ENCODE measurements around the gene EMC8. TPM values are rescaled to one million over a fixed set of nuclear protein-coding genes. Genes with fewer than 3 reads are reported as not detected.

EMC8 gene
- total and polyA plus RNA-seq, 2 donors (not counting 1 experiment from before 2014, with no cell fraction given), result 22.1 to 33.1 TPM

GRCh38 chr16:85781695-85782370 is 17.5 kb downstream of the EMC8 start:
- H3K36me3 ChIP-seq (replicated peaks in 1 of 2; ENCODE audit: control extremely low read depth in 1 of 2, control insufficient read depth in 1 of 2, extremely low read depth in 1 of 2, insufficient read depth in 2 of 2, low read length in 1 of 2), result peaks cover 4 to 76% of the 10 kb centered on the region in 2 experiments
- H3K27me3 ChIP-seq (replicated peaks in 1 of 4; ENCODE audit: control extremely low read depth in 1 of 4, control insufficient read depth in 3 of 4, insufficient read depth in 4 of 4, low read length in 3 of 4), result no peaks in the 10 kb centered on the region
- 96% methylated on average over 15 of the region's 16 CpGs for WGBS (ENCODE audit: insufficient coverage)
- DNase-seq (no peak), ATAC-seq (ENCODE audit: low read depth) (no peak)
- peaks cover 15% of the 10 kb centered on the region for H3K79me2 ChIP-seq (ENCODE audit: control insufficient read depth, insufficient read depth, low read length)
- H3K4me3 ChIP-seq (ENCODE audit: control extremely low read depth in 1 of 5, extremely low read depth in 1 of 5, insufficient read depth in 1 of 5, low read depth in 2 of 5, low read length in 4 of 5), result no peak overlapping the region
- POLR2A ChIA-PET, result interaction anchor here (1.2 kb wide), 1 partner anchor 46 kb away, joined by 5 read pairs; no protein-coding TSS in a partner anchor
- Mint-ChIP-seq H3K27me3 (no peaks in the 10 kb centered on the region), H3K4me1 (peaks cover 5% of the 10 kb centered on the region), H3K4me3 (no peak overlapping the region), H3K27ac (no peak overlapping the region), H3K9me3 (ENCODE audit: insufficient read depth) (no peaks in the 10 kb centered on the region)
- no peak overlapping the region for H2AFZ ChIP-seq (ENCODE audit: insufficient read depth, low read depth, low read length, poor library complexity, severe bottlenecking)
- peaks cover 24% of the 10 kb centered on the region for H4K20me1 ChIP-seq (ENCODE audit: control insufficient read depth, insufficient read depth, low read length, poor library complexity, severe bottlenecking)
- no peak overlapping the region for H3K27ac ChIP-seq (ENCODE audit: low read length in 2 of 2)
- H3K4me2 ChIP-seq (replicated peaks; ENCODE audit: low read depth, low read length, poor library complexity, severe bottlenecking), result no peak overlapping the region
- H3K9ac ChIP-seq (ENCODE audit: low read length), result no peak overlapping the region
- CTCF ChIA-PET, result no interaction called here
- intact Hi-C loops (cut with micrococcal nuclease), result no loop called here
- no peaks in the 10 kb centered on the region for H3K4me1 ChIP-seq (ENCODE audit: control insufficient read depth in 2 of 2, insufficient read depth in 2 of 2, low read length in 2 of 2)
- no peaks in the 10 kb centered on the region for H3K9me3 ChIP-seq (ENCODE audit: control extremely low read depth in 1 of 3, control insufficient read depth in 2 of 3, insufficient read depth in 1 of 3, low read length in 2 of 3)
- no peak for TF ChIP-seq CTCF (IDR thresholded peaks at IDR 0.05)
- TF ChIP-seq EZH2 (IDR thresholded peaks at IDR 0.05; ENCODE audit: borderline replicate concordance, insufficient read depth, low read depth, low read length, poor library complexity, severe bottlenecking), result no peak

GRCh38 chr16:85781156-85781555 is 18.2 kb downstream of the EMC8 start:
- no peak overlapping the region for H2AFZ ChIP-seq (ENCODE audit: insufficient read depth, low read depth, low read length, poor library complexity, severe bottlenecking)
- no peak overlapping the region for H3K27ac ChIP-seq (ENCODE audit: low read length in 2 of 2)
- no peak overlapping the region for H3K4me3 ChIP-seq (ENCODE audit: control extremely low read depth in 1 of 5, extremely low read depth in 1 of 5, insufficient read depth in 1 of 5, low read depth in 2 of 5, low read length in 4 of 5)
- no peaks in the 10 kb centered on the region for H3K27me3 ChIP-seq (replicated peaks in 1 of 4; ENCODE audit: control extremely low read depth in 1 of 4, control insufficient read depth in 3 of 4, insufficient read depth in 4 of 4, low read length in 3 of 4)
- DNase-seq (no peak), ATAC-seq (ENCODE audit: low read depth) (no peak)
- TF ChIP-seq CTCF (IDR thresholded peaks at IDR 0.05) (no peak), EZH2 (IDR thresholded peaks at IDR 0.05; ENCODE audit: borderline replicate concordance, insufficient read depth, low read depth, low read length, poor library complexity, severe bottlenecking) (no peak)
- ChIA-PET CTCF (no interaction called here), POLR2A (no interaction called here)
- H3K36me3 ChIP-seq (replicated peaks in 1 of 2; ENCODE audit: control extremely low read depth in 1 of 2, control insufficient read depth in 1 of 2, extremely low read depth in 1 of 2, insufficient read depth in 2 of 2, low read length in 1 of 2), result peaks cover 0 to 70% of the 10 kb centered on the region in 2 experiments
- H4K20me1 ChIP-seq (ENCODE audit: control insufficient read depth, insufficient read depth, low read length, poor library complexity, severe bottlenecking), result peaks cover 18% of the 10 kb centered on the region
- H3K4me1 Mint-ChIP-seq, result peaks cover 5% of the 10 kb centered on the region
- no peak overlapping the region for H3K27ac Mint-ChIP-seq
- peaks cover 10% of the 10 kb centered on the region for H3K79me2 ChIP-seq (ENCODE audit: control insufficient read depth, insufficient read depth, low read length)
- WGBS (ENCODE audit: insufficient coverage), result 84% methylated on average over 7 of the region's 10 CpGs
- no peak overlapping the region for H3K4me3 Mint-ChIP-seq
- H3K9ac ChIP-seq (ENCODE audit: low read length), result no peak overlapping the region
- no peak overlapping the region for H3K4me2 ChIP-seq (replicated peaks; ENCODE audit: low read depth, low read length, poor library complexity, severe bottlenecking)
- intact Hi-C loops (cut with micrococcal nuclease), result no loop called here
- no peaks in the 10 kb centered on the region for H3K27me3 Mint-ChIP-seq
- no peaks in the 10 kb centered on the region for H3K9me3 ChIP-seq (ENCODE audit: control extremely low read depth in 1 of 3, control insufficient read depth in 2 of 3, insufficient read depth in 1 of 3, low read length in 2 of 3)
- no peaks in the 10 kb centered on the region for H3K4me1 ChIP-seq (ENCODE audit: control insufficient read depth in 2 of 2, insufficient read depth in 2 of 2, low read length in 2 of 2)
- no peaks in the 10 kb centered on the region for H3K9me3 Mint-ChIP-seq (ENCODE audit: insufficient read depth)
